GM21447 (cell line): ENCODE measurements around the gene NUP58.

ENCODE experiments used
- ATAC-seq: cut with Tn5 transposase; IDR thresholded peaks from one replicate; pipeline ENCODE4 v1.9.1; 2021; ENCODE audit not compliant: unreplicated experiment

The NUP58 gene

DNA sequence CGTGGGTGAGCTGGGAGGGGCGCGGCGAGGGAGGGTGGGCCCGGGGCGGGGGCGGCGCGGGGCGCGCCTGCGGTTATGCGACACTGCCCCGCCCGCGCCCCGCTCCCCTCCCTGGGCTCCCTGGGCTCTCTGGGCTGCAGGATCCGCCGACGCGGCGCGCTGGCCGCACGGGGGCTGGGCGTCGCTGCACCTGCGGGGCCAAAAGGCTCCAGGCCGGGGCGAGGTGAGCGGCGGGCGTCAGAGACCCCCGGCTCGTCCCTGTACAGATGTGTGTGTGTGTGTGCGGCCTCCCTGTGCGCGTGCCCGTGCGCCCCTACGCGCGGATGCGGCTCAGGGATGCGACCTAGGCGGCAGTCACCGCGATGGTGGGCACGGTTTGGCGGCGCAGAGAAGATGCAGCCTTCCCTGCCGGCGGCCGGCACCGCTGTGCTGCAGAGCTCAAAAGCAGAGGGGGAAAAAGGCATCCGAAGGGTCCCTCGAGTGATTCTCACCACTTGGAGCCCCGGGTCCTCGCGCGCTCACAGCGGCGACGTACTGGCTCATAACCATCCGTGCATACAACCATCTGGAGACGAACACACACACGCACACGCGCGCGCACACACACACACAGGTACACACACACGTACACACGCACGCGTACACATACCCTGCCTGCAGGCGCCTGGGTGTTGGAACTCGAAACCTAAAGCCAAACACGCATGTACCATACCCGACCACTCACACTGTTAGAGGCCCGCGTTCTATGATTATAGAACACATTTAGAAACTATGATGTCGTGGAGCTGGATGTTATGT lies 71.1 kb downstream of the NUP58 start:
- no peak for ATAC-seq

DNA sequence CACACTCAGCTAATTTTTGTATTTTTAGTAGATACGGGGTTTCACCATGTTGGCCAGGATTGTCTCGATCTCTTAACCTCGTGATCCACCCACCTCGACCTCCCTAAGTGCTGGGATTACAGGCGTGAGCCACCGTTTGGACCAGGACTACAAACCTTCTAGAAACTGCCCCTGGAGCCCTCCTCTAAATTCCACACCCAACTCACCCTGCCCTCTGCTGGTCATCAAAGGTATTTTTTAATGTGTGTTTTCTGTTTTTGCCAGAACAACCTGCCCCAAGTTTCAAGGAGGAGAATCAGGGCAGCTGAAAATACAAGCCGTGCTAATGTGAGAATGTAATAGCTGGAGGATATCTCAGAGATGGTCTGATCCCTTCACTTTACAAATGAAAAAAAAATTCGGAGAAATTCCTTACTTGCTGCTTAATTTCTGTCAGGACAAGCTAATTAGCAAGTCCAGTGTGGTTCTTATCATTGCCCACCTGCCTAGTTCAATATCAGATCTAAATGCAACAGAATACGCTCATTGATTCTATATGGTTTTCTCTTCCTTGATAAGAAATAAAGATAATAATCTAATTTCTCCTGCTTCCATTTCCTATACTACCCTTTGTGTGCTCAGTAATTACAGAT lies 74.4 kb downstream of the NUP58 start:
- no peak for ATAC-seq

DNA sequence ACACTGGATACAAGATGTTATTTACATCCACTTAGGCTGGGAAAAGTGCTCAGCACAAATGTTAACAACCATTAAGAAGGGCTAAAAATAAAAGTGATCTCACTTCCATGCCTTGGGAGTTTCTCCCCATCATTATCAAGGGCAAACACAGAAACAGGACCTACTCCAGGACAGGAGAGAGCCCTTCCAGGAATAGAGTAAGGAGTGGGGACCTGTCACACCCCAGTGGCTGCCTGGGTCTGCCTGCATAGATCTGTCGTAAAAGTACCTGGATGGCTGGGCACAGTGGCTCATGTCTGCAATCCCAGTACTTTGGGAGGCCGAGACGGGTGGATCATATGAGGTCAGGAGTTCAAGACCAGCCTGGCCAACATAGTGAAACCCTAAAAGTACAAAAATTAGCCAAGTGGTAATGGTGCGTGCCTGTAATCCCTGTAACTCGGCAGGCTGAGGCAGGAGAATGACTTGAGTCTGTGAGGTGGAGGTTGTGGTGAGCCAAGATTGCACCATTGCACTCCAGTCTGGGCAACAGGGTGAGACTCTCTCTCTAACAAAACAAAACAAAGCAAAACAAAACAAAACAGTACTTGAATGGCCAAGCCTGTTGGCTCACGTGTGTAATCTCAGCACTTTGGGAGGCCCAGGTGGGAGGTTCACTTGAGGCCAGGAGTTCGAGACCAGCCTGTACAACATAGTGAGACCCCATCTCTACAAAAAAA lies 76.0 kb downstream of the NUP58 start:
- ATAC-seq = no peak

DNA sequence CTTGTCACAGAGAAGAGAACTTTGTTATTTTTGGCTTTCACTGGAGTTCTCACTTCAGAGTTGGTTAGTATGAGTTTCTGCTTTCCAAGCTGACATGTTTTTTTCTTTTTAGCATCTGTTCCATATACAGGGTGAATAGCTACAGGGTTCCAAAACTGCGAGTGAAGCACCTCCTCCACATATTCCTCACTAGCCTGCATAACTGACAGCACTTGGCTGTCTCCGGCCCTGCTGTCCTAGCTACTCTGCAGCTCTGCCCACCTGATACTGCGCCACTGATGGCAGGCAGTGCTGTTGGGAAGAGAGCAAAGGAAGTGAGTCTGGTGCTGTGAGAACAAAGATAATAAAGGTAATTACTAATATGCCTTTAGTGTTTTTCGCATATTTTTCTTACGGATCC lies 77.1 kb downstream of the NUP58 start:
- no peak for ATAC-seq

DNA sequence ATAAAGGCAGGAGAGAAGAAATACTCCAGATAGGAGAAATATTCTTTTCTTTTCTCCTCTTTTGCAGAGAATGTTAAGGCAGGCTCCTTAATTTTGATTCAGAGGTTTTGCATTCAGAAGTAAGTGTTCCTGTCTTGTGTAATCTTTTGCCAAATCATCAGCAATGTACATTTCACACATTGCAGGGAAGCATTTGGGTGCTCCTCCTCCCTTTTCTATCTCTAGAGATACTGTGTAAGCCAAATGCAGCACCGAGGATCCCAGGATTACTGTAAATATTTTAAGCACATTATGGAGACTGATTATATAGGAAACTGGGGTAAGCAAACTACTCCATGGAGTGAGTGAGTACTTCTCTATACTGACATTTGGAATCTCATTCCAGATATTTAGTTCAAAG lies 77.6 kb downstream of the NUP58 start:
- no peak for ATAC-seq

DNA sequence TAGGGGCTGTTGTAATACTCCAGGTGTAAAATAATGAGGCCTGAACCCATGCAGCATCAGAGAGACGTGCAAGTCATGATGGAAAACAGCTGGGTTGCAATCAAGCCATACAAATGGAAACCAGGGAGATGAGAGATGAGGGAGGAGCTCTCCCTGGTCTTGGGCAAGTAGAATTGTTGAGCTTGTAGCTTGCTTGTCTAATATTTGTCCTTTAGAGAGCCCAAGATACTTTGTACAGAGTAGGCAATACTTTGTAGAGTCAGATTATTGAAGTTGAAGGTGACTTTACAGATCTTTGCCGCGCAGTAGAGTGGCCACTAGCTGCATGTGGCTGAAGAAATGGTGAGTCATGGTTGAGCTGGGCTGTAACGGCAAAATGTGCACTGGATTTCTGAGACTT lies 78.7 kb downstream of the NUP58 start:
- ATAC-seq = no peak

DNA sequence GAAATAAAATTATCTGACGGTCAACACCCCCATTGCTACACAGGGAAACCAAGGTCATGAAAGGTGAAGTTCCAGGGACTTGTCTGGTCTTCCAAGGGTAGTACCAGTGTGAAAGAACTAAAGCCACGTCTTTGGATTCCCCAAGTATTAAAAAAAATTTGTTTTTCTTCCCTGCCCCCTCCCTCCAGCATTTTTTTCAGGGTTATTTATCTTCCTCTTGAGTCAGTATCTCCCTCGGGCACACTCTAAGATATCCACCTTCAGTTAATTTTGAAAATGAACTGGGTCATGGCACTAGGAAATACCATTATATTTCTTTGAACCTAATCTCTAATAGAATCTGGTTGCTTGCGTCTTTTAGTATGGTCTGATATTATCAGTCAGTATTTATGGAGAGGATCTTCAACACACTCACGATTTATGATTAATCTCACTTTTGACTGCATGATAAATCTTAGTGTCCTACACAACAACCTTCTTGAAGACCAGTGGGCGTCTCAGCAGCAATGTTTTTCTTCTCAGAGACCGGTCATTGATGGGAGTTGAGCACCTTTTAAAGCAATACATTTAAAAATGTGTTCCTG lies 79.4 kb downstream of the NUP58 start:
- no peak for ATAC-seq

DNA sequence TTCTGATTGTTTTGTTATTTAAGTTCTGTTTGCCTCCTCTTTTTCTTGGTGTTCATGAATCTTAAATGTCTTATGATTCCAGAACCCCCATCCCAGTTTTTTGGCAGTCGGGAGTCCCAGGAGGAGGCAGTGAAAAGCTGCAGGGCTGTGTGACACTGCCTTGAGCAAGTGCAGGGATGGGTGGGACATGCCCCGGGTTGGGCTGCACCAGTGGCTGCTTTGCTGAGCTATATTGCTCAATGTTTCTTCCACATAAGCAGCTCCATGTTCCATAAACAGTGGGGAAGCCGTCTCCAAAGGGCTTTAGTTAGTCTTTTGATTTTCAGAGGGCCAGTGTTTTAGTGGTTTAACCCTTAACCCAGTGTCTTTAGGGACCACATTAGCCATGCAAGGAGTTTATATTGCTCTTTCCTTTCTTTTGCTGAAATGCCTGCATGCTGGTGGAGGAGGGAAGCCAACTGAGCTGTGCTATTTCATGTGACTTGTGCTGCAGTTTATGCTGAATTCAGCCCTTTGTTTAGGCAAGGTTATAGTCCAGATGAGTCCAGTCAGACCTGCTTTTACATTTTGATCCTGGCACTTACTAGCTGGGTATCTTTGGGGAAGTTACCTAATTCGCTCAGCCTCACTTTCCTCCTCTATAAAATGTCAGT lies 83.5 kb downstream of the NUP58 start:
- ATAC-seq = no peak

DNA sequence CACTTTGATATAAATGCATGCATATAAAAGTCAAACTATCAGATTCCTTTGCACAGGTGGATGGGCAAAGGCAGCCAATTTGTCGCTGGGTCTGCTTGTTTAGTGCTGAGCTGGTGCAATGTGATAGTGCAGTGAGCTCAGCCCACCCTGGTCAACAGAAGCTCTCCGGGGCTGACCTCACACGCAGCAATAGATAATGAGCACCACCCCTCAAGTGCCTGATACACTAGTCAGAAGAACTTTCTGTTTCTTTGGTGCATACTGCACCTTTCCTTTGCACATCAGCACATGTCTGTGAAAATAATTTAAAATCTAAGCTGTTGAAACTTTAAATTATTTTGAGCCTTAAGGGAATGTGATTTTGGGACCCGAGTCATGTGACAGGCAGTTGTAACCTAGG lies 90.5 kb downstream of the NUP58 start:
- no peak for ATAC-seq
